ENCODE data around the gene ZNF41. TPM values are rescaled to one million over a fixed set of nuclear protein-coding genes. Genes with fewer than 3 reads are reported as not detected.

ZNF41 gene
- total RNA-seq, 1 donor from 2014 or later, result 11.5 TPM

DNA sequence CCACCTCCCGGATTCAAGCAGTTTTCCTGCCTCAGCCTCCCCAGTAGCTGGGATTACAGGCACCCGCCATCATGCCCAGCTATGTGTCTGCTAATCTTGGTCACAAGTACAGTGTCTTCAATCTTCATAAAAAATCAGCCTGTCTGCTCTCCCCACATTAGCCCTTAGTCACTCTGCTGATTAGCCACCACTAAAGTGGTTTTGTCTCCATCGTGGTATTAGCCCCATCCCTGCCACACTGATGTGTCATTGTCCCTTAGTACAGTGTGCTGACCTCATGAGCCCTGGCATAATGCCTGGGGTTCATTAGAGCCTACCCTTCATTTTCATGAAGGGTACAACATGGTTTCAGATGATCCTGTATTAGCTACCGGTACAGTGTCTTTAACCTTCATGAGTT is 62.8 kb downstream of the ZNF41 start:
- H3K27me3 ChIP-seq, result no peaks in the 10 kb centered on the region
- DNase-seq (no peak), ATAC-seq (no peak)
- TF ChIP-seq, protein P1, sequence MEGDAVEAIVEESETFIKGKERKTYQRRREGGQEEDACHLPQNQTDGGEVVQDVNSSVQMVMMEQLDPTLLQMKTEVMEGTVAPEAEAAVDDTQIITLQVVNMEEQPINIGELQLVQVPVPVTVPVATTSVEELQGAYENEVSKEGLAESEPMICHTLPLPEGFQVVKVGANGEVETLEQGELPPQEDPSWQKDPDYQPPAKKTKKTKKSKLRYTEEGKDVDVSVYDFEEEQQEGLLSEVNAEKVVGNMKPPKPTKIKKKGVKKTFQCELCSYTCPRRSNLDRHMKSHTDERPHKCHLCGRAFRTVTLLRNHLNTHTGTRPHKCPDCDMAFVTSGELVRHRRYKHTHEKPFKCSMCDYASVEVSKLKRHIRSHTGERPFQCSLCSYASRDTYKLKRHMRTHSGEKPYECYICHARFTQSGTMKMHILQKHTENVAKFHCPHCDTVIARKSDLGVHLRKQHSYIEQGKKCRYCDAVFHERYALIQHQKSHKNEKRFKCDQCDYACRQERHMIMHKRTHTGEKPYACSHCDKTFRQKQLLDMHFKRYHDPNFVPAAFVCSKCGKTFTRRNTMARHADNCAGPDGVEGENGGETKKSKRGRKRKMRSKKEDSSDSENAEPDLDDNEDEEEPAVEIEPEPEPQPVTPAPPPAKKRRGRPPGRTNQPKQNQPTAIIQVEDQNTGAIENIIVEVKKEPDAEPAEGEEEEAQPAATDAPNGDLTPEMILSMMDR (IDR thresholded peaks at IDR 0.05), result no peak
- H3K4me3 ChIP-seq, result no peak overlapping the region
- no peaks in the 10 kb centered on the region for H3K36me3 ChIP-seq
- no peaks in the 10 kb centered on the region for H3K9me3 ChIP-seq
- intact Hi-C loops (cut with DNase I), result no loop called here
- no peaks in the 10 kb centered on the region for H3K4me1 ChIP-seq
- no peak overlapping the region for H3K27ac ChIP-seq

DNA sequence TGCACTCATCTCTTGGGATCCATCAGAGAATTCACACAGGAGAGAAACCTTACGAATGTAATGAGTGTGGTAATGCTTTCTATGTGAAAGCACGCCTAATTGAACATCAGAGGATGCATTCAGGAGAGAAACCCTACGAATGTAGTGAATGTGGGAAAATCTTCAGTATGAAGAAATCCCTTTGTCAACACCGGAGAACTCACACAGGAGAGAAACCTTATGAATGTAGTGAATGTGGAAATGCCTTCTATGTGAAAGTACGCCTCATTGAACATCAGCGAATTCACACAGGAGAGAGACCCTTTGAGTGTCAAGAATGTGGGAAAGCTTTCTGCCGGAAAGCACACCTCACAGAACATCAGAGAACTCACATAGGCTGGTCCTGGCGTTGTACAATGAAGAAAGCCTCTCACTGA is 69.8 kb downstream of the ZNF41 start:
- Histone ChIP-seq H3K27ac (no peak overlapping the region), H3K4me3 (no peak overlapping the region), H3K9me3 (no peaks in the 10 kb centered on the region), H3K36me3 (no peaks in the 10 kb centered on the region), H3K4me1 (no peaks in the 10 kb centered on the region), H3K27me3 (no peaks in the 10 kb centered on the region)
- TF ChIP-seq, protein P1 (IDR thresholded peaks at IDR 0.05), result no peak
- intact Hi-C loops (cut with DNase I), result no loop called here
- ATAC-seq, result no peak
- no peak for DNase-seq

Other genes with a start within 250 kb of the ZNF41 start
- gene ZNF157, start 112.6 kb downstream of the ZNF41 start, total RNA-seq, result 0.23 TPM
- 87.4 TPM for gene ARAF, start 78.0 kb upstream of the ZNF41 start, total RNA-seq
- gene TIMP1, start 99.2 kb upstream of the ZNF41 start, total RNA-seq, result 324 TPM
- 0.75 TPM for gene SYN1, start 136.6 kb upstream of the ZNF41 start, total RNA-seq
- gene CFP, start 146.7 kb upstream of the ZNF41 start, total RNA-seq, result 14.9 TPM
- gene ELK1, start 167.3 kb upstream of the ZNF41 start, total RNA-seq, result 29.2 TPM
- 77.5 TPM for gene UXT, start 176.0 kb upstream of the ZNF41 start, total RNA-seq

All from upper lobe of right lung (tissue), 1 donor.